Eye (tissue), 1 donor: ENCODE results near the gene LSM5.

Experiments
- DNase-seq: peaks from one replicate; pipeline ENCODE4 v3.0.0-alpha.2; 2015

The LSM5 gene

DNA sequence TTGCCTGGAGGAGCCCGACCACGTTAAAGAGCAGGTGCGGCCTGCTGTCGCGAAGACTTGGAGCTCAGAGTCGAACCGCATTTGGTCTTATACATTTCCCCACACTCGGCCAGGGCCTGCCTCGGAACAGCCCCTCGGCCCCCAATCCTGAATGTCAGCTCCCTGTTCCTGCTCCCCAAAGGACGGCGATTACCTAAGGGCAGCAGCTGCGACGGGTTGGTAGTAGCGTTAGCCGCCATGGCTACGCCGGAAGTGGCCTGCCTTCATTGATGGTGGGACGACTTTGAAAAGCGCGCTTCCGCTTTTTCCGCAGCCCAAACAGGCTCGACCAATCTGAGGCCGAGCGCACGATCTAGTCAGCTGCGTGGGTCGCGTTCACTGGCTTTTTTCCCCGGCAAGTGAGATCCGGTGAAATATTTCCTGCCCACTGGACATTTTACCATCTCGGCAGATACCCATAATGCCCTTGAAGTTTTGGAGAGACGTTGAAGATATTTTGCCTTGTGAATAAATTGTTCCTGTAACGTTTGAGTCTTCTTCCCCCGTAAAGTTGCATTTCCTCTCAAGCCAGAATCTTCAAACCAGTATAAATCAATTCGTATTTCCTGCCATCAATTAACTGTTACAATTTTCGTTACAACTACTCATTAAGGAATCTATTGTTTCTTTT lies at the start of gene LSM5:
TSS of gene LSM5 (minus strand) at position 254 of the 670 bp plus-strand sequence. CDS start at position 239, 15 bp downstream.
- DNase-seq = peak; percentile 97

DNA sequence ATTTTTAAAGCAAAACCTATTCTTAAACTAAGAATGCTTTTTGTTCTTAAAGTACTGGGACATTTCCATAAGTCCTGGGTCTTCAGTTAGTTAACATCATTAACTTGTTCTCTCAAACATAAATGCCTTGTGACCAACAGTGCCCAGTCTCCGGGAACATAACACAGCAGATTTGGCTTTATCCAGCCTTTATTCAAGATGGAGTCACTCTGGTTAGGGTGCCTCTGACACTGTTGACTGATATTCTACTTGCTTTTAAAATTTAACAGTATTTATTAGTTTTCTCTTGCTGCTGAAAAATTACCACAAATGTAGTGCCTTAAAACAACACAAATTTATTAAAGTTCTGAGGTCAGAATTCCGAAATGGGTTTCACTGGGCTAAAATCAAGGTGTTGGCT lies 49.2 kb upstream of the LSM5 start:
- no peak for DNase-seq

DNA sequence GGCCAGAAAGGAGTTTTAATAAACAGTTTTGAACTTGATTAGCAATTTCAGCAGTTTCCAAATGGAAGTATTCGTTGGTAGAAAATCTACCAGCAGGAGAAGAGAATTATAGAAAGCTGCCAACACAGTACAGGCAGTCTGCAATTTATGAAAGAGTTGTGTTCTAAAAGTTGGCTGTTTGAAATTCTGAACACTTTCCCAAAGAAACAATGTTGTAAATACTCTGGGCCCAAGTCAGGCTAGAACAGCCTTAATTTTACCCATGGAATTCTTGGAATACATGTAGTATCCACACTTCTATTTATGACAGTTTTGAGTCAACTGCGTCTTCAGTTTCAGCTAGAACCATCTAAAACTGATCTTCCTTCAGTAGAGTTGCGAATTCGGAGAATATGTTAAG lies 47.6 kb upstream of the LSM5 start:
- no peak for DNase-seq

DNA sequence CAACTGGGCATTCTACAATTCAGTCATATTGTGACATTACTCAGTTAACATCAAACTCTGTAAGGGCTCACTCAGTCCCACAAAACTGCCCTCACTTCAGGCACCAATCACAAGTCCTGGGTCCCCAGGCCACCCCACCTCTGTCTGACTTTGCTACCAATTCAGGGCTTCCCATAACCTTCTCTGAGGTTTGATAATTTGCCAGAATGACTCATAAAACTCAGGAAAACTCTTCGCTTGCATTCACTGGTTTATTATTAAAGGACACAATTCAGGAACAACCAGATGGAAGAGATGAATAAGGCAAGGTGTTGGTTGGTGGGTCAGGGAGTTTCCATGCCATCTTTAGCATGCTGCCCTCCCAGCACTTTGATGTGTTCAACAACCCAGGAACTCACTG lies 46.4 kb upstream of the LSM5 start:
- DNase-seq = no peak

DNA sequence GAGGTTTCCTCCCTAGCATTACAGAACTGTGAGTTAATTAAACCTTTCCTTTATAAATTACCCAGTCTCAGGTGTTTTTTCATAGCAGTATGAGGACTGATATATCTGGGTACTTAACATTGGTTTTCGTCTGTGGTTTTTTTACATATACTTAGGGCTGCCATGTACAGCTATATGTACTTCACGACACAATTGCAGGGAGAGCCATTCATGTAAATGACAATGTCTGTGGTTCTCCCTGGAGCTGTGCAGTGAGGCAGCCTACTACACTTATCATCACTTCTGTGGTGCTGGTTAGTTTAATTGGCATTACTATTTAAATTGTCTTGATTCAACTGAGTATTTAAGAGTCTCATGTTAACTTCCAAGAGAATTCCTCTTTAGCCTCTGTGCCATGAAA lies 45.8 kb upstream of the LSM5 start:
- no peak for DNase-seq

DNA sequence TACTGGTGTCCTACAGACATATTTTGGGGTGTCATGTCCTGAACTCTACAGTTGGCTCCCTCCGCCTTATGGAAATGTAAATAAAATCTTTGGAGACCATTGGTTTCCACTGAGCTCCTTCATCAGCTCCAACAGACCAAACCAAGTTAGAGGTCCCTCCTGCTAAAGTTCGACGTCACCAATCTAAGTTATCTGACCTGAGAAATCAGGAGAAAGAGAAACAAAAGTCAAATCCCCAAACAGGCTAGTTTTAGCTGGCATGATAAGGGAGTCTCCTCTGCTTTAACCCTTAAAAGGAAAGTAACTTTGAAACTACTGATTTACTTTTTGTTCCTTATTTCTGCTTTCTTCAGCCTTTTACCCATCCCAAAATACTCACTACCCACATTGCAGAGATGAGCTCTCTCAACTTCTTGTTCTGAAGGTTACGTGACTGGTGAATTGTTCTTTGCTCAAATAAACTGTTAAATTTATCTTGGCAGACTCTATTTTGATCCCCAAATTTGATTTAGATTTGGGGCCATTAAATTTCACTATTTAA lies 45.1 kb upstream of the LSM5 start:
- DNase-seq = no peak

DNA sequence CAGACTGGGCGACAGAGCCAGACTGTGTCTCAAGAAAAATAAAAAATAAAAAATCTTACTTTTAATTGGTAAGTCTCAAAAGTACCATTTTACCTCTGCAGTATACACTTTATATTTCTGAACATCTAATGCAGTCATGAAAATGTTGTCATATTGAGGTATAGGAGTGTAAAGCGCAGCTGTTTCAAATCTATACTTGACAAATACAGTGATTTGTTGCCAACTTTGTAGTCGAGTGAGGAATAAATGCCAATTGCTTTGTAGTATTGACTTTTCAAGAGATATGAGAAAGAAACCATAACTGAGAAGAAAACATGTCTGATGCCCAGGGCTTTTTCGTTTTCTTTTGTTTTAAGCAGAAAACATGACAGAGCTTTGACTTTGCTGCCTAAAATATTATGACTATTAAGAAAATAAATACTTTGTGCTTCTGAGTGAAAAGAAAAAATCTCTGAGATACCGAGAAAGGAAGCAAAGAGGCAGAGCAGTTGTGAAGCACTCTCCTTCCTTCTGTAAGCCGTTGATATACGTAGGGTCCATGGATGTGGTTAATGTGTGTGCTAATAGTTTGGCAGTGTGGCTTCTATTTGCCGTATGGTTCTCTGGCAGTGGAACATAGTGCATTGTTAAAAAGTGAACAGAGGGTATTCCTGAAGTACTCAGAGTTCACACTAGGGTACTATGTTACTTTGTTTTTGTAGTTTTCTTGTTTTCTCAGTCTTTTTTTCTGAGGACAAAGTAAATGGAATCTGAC lies 43.3 kb upstream of the LSM5 start:
- DNase-seq = peak; percentile 5

DNA sequence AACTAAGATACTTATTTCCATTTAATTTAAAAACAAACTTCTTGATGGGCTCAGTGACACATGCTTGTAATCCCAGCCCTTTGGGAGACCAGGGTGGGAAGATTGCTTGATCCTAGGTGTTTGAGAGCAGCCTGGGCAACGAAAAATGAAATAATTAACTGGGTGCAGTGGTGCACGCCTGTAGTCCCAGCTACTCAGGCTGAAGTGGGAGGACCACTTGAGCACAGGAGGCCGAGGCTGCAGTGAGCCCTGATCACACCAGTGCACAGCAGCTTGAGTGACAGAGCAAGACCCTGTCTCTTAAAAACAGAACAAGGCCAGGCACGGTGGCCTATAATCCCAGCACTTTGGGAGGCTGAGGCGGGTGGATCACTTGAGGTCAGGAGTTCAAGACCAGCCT lies 42.5 kb upstream of the LSM5 start:
- no peak for DNase-seq

DNA sequence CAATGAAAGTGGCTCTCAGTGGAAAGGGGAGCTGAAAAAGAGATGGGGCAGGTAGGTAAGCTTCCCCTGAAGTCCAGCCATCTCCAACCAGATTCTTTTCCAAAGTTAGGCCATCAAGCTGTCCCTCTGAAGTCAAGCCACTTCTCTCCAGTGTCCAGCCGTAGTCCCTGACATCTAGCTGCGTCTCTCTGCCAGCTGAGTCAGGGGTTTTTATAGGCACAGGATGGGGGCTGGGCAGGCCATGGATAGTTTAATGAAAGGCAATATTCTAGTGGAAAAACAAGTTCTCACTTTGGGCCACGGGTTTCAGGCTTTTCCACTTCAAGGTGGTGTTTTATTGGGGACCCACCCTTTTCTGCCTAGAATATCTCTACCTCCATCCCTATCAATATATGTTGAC lies 41.9 kb upstream of the LSM5 start:
- DNase-seq = no peak

DNA sequence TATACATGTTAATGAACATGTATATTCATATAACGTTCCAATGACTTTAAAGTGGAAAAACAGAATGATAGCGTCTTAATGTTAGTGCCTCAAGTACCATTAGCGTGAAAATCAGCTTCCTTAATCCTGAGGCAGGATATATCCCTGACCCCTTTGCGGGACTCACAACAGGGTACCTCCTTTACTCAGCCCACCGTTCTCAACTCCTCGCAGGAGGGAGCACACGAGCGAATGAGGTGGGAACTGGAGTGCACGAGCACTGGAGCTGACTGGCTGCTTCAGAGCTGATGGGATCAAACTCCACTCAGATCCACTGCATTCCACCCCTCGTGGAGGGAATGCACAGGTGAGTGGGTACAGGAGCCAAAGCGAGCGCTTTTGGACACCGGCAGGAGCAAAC lies 41.2 kb upstream of the LSM5 start:
- DNase-seq = no peak

DNA sequence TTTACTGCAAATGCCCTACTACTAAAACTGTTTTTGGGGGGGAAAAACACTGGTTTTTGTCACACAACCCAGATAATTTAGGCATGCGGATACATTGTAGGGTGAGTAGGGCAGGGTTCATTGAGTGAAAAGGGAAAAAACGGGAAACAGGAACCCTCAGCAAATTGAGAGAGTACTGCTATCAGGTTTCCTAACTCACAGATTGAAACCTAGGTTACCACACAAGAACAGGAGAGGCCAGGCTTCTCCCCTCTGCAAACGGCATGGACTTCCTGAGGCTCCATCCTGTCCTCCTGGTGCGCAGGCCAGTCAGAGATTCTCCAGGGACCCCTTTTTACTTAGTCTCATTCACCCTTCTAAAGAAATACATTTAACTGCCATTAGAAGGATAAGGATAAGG lies 35.7 kb upstream of the LSM5 start:
- DNase-seq = no peak

DNA sequence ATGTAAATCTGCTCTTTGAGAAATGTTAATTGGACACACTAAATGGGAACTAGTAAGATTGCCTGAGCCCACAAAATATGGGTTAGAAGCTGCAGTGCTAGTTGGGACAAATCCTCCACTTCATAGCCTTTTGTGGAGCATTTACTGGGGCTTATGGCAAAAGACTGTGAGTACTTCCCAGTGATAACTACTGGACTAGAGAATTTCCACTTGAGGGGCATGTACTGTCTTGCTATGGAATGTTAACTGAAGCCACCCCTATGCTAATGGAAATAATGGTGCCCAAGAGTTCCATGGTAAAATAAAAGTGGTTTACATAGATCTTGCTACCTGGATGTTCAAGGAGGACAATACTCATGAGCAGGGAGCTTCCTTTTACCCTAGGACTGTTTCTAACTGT lies 34.5 kb upstream of the LSM5 start:
- no peak for DNase-seq

DNA sequence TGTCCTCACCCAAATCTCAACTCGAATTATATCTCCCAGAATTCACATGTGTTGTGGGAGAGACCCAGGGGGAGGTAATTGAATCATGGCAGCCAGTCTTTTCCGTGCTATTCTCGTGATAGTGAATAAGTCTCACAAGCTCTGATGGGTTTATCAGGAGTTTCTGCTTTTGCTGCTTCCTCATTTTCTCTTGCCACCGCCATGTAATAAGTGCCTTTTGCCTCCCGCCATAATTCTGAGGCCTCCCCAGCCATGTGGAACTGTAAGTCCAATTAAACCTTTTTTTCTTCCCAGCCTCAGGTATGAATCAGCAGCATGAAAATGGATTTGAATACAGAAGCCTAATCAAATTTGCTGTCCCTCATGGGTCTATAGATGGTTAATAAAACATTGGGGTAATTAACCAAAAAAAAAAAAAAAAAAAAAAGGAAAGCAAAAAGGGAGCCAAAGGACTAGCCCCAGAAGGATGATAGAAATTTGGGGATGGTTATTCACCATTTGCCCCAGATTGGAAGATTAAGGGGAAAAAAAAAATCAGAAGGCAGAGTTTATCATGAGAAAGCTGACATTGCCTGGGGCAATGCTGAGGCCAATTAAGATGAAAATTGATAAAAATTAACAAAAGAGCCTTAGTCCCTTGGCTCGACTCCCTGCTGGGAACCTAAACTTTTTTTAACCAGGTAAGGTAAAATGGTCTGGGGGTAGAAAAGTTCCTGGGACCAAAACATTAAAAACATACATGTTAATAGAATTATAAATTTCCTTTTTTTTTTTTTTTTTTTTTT lies 32.8 kb upstream of the LSM5 start:
- DNase-seq = no peak

DNA sequence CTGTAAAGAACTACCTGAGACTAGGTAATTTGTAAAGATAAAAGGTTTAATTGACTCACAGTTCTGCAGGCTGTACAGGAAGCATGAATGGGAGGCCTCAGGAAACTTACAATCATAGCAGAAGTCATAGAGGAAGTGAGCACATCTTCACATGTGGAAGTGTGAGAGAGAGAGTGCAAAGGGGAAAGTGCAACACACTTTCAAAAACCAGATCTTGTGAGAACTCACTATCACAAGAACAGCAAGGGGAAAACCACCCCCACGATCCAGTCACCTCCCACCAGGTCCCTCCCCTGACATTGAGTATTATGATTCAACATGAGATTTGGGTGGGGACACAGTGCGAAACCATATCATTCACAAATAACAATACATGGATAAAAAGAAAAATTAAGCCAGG lies 29.6 kb upstream of the LSM5 start:
- no peak for DNase-seq

DNA sequence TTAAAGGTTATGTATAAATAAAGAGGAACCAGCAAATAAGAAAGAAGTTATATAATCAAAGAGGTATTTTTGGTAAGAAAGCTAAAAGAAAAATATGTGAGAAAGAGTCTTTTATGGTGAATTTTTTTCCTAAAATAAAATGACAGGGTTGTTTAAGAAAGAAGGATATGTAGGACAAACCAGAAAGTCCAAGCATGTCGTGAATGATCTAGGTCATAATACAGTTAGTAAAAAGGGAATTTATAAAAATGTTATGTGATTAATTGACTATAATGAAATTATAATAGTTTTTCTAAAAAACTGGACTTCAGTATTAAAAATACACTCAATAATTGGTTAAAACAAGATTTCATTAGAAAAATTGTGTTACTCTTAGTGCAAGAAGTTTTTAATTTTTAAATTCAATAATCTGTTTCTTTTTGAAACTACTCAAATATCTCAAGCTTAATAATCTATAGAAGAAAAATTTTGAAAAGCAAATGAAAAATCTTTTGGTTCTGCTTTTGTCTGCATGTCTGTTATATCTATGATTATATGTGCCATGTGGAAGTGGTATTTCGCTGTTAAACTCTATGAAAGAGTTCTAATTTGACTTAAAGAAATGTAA lies 28.5 kb upstream of the LSM5 start:
- peak; percentile 57 for DNase-seq

DNA sequence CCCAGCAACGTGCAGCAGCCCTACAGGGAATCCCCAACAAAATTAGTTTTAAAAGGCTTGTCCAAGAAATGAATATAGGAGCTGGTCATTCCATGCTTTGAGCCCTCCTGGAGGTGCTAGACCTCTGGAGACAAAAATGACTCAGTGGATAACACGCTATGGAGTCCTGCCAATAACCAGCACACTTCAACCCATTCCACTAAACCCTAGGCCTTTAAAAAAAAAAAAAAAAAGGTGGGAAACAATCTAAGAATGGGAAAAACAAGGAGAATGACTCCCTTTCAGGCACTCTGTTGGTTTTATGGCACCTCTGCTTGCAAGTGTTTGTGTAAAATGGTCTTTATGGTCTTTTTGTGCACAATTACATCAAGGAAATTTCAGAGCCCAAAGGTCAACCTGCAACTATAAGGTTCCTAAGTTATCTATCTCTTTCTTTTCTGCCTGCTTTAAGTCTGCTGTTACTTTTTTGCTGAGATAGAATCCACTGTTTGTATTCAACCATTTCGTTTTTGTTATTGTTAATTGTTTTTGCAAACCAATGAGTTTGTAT lies 26.4 kb upstream of the LSM5 start:
- DNase-seq = no peak

DNA sequence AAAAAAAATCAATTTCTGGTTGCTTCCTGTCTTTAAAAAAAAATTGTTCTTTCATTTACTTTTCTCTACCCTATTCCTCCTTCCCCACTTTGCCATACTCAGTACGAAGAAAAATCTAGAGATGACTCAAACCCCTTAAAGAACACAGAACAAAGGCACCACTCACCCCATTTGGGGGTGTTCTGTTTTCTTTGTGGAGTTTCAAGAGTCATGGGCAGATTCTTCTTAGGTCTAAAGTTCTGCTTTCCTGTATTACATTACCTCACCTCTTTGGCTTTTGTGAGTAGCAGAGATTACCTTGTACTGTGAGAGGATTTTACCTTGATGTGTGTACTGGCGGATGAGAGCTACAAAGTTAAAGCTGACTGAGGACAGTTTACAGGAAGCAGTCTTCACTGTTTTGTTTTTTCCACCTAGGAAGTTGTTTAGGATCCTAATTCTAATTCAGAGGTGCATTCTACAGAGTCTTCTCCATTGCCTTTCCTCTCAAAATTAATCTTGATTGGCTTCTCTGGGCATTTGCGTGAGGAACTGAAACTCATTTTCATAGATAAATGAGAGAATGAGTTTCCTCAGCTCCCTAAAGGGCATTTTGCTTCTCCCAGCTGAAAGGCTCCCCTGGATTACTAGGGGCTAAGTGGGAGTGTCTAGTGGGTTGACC lies 25.8 kb upstream of the LSM5 start:
- DNase-seq = no peak

DNA sequence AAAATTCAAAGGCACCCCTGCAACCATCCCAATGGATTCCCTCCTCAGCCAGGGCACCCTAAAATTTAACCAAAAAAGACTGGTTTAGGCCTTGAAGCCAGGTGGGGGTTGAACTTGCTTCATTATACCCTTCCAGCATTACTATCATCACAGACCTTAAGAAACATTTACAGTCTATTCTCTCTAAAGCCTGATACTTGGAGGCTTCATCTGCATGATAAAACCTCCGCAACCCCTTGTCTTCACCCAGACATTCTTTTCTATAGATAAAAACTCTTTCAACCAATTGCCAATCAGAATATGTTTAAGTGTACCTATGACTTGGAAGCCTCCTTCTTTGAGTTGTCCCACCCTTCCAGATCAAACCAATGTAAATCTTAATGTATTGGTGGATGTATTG lies 23.0 kb upstream of the LSM5 start:
- no peak for DNase-seq

DNA sequence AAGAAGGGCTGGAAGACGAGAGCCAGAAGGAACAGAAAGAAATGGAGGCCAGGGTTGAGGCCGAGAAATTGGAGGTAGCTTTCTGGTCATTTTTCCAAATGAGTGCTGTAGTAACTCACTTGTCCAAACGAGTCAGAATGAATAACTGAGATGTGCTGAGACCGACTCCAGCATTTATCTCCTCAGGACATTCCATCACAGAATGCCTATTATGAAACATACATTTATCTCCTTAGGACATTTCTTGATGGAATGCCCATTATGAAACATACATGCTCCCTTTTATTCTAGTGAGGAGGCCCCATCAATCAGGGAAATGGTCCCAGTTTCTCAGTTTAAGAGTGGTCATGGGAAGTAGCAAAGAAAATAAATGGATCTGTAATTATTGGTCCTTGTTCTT lies 21.6 kb upstream of the LSM5 start:
- no peak for DNase-seq

DNA sequence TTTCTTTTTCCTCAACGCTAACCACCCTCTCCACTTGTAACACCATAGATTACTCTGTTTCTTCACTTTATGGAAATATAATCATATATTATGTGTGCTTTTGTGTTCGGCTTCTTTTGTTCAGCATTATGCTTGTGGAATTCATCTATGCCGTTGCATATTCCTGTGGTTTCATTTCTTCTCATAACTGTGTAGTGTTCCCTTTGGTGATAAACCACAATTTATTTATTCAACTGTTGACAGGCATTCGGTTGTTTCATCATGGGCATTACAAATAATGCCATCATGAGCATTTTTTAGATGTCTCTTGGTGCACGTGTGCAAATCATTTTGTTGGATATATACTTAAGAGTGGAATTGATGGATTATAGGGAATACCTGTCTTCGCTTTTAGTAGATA lies 17.2 kb upstream of the LSM5 start:
- no peak for DNase-seq

DNA sequence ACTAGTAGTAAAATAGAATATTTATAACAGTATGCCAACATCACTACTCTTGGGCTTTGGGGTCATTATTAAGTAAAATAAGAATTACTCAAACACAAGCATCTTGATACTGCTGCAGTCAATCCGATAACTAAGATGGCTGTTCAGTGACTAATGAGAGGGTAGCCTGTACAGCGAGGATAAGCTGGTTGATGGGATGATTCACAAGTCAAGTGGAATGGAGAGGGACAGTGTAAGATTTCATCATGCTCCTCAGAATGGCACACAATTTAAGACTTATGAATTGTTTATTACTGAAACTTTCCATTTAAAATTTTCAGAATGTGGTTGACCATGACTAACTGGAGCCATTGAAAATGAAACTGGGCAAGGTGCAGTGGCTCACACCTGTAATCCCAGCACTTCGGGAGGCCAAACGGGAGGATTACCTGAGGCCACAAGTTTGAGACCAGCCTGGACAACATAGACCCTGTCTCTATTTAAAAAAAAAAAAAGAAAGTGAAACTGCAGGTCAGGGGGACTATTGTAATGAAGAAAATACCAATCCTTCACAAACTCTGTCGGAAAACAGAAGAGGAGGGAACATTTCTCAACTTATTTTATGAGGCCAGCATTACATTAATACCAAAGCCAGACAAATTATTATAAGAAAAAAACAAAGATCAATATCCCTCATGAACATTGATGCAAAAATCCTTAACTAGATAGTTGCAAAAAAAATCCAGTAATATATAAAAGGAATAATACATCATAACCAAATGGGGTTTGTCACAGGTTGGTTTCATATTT lies 16.3 kb upstream of the LSM5 start:
- DNase-seq = no peak

DNA sequence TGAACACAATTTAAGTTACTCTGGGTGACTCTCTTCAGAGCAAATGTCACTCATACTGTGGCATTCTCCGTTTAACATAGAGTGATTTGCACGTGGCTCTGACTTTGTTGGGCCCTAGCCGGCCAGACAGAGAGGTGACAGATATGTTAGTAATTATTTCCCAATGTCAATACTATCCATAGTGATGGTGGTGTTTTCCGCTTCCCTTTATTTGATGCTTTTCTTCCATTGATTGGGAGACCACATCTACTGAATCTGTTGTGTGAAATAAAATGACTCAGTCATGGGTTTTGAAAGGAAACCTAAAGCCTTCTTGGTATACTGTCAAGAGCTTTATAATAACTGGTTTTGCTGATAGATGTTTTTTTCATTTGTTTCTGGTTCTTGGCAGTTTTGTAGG lies 12.5 kb upstream of the LSM5 start:
- no peak for DNase-seq
